ENCODE measurements around the gene SAMD14. TPM values are rescaled to one million over a fixed set of nuclear protein-coding genes. Genes with fewer than 3 reads are reported as not detected.

SAMD14 gene
- total and polyA plus RNA-seq, 10 of the 15 experiments (the other 5 are each of a cell fraction or from before 2014, with no cell fraction given), result 0.06 to 1.7 (median 0.25) TPM; not detected in 3

GRCh38 chr17:50164697-50164988 is 34.7 kb upstream of the SAMD14 start:
- WGBS (ENCODE audit: insufficient coverage, insufficient replicate concordance, low lambda C conversion rate, missing lambda C conversion rate), result 72% methylated on average over 2 of the region's 2 CpGs
- no peak overlapping the region for H3K9ac ChIP-seq (ENCODE audit: control insufficient read depth, insufficient read depth, low read length)
- DNase-seq (ENCODE audit: low read depth, low spot score) (no peak), ATAC-seq (no peak), FAIRE-seq (no peak)
- BruUV-seq (replicated peaks), result no TSS peak
- RAD21 ChIA-PET (ENCODE audit: unreplicated experiment), result interaction anchor here (0.6 to 2.8 kb wide), 3 partner anchors 13 to 36 kb away, joined by 3 to 24 read pairs (median 12); partner anchors contain the start of gene PPP1R9B
- POLR2A ChIA-PET, result interaction anchor here (0.6 to 2.8 kb wide), 3 partner anchors 10 to 135 kb away, joined by 3 to 18 read pairs (median 6); no protein-coding TSS in a partner anchor
- H3K36me3 ChIP-seq (ENCODE audit: control insufficient read depth in 2 of 2, insufficient read depth in 2 of 2, low read length in 1 of 2), result no peaks in the 10 kb centered on the region
- no peak overlapping the region for H2AFZ ChIP-seq (ENCODE audit: control insufficient read depth, low read depth, low read length)
- H3K27ac ChIP-seq (ENCODE audit: control insufficient read depth, insufficient read depth), result no peak overlapping the region
- no peak overlapping the region for H3K4me3 ChIP-seq
- H3K9me3 ChIP-seq (replicated peaks; ENCODE audit: control insufficient read depth, insufficient read depth, low read length), result no peaks in the 10 kb centered on the region
- H3K79me2 ChIP-seq (ENCODE audit: control insufficient read depth, insufficient read depth, low read length), result no peaks in the 10 kb centered on the region
- intact Hi-C loops (cut with micrococcal nuclease; ENCODE audit: unreplicated experiment) (no loop called here), in situ Hi-C loops (cut with MboI) (loop anchor here (5.0 kb wide), 1 partner anchor 33 kb away; no protein-coding TSS in a partner anchor)
- no peaks in the 10 kb centered on the region for H3K27me3 ChIP-seq (replicated peaks in 1 of 2; ENCODE audit: control insufficient read depth in 2 of 2, insufficient read depth in 2 of 2, low read length in 1 of 2)
- TF ChIP-seq SREBF1 (IDR thresholded peaks at IDR 0.05; ENCODE audit: low read length), result no peak
- no peak for TF ChIP-seq PAX5 (IDR thresholded peaks at IDR 0.05; ENCODE audit: borderline replicate concordance, low read depth, low read length)
- TF ChIP-seq ESRRA (IDR thresholded peaks at IDR 0.05; ENCODE audit: low read length), result no peak
- TF ChIP-seq NR2F1 (conservative IDR thresholded peaks at IDR 0.05), result no peak
- TF ChIP-seq RELB (IDR thresholded peaks at IDR 0.05; ENCODE audit: low read depth), result no peak
- no peak for TF ChIP-seq ZNF622 (IDR thresholded peaks at IDR 0.05)
- TF ChIP-seq RB1 (IDR thresholded peaks at IDR 0.05; ENCODE audit: borderline replicate concordance), result no peak
- no peak for TF ChIP-seq RCOR1 (conservative IDR thresholded peaks at IDR 0.05; ENCODE audit: low read depth, low read length)
- no peak for TF ChIP-seq ZZZ3 (IDR thresholded peaks at IDR 0.05; ENCODE audit: control insufficient read depth, insufficient read length, low read depth)
- peak; percentile 46; the same call in 1 of the 2 replicates for TF ChIP-seq ZNF217 (IDR thresholded peaks at IDR 0.05)
- TF ChIP-seq ATF2 (IDR thresholded peaks at IDR 0.05; ENCODE audit: low read length), result no peak
- TF ChIP-seq CBFB (IDR thresholded peaks at IDR 0.05; ENCODE audit: low read depth), result no peak
- TF ChIP-seq BCL11A (IDR thresholded peaks at IDR 0.05; ENCODE audit: low read depth, low read length), result no peak
- 0 out of 2 replicates have a peak, but pooled peaks have one; percentile 26 for TF ChIP-seq SMARCA5 (IDR thresholded peaks at IDR 0.05)
- no peaks in the 10 kb centered on the region for H4K20me1 ChIP-seq (ENCODE audit: control insufficient read depth, insufficient read depth)
- no peak overlapping the region for H3K4me2 ChIP-seq (ENCODE audit: control insufficient read depth, insufficient read depth)
- CTCF ChIA-PET, result interaction anchor here (1.0 to 17.0 kb wide), 6 partner anchors 14 to 70 kb away, joined by 3 to 514 read pairs (median 22); partner anchors contain the start of gene PDK2
- peaks cover 26% of the 10 kb centered on the region for H3K4me1 ChIP-seq (ENCODE audit: control insufficient read depth, insufficient read depth, low read length)
- SMC1A ChIA-PET (ENCODE audit: uncharacterized antibody, unreplicated experiment), result interaction anchor here (1.0 to 2.0 kb wide), 3 partner anchors 13 to 133 kb away, joined by 5 to 8 read pairs (median 6); no protein-coding TSS in a partner anchor

Measured in GM12878 (cell line).